Measurements from ENCODE around the gene SLC46A1. TPM values are rescaled to one million over a fixed set of nuclear protein-coding genes. Genes with fewer than 3 reads are reported as not detected.
"Not testable (repeated sequence)": the region's sequence is repeated elsewhere in the genome, so short reads cannot be mapped to it uniquely, and the experiment has no call there.

The SLC46A1 gene
- total RNA-seq, 2 donors from 2014 or later: 3.7 to 6.8 TPM

GRCh38 chr17:28433721-28434120, 27.7 kb upstream of the SLC46A1 start:
- no peaks in the 10 kb centered on the region for H3K9me3 ChIP-seq
- H3K4me3 ChIP-seq: no peak overlapping the region
- no peaks in the 10 kb centered on the region for H3K4me1 ChIP-seq
- no peaks in the 10 kb centered on the region for H3K27me3 ChIP-seq
- H3K27ac ChIP-seq: no peak overlapping the region
- no peak for DNase-seq (ENCODE audit: low spot score)
- TF ChIP-seq CTCF (IDR thresholded peaks at IDR 0.05): no peak
- H3K36me3 ChIP-seq: no peaks in the 10 kb centered on the region

- H3K4me1 ChIP-seq; H3K36me3 ChIP-seq; H3K4me3 ChIP-seq; H3K9me3 ChIP-seq; H3K27me3 ChIP-seq; H3K27ac ChIP-seq; DNase-seq (ENCODE audit: low spot score): not testable (repeated sequence)
These were observed 22.0 kb upstream of the SLC46A1 start for GRCh38 chr17:28427982-28428381.

DNA sequence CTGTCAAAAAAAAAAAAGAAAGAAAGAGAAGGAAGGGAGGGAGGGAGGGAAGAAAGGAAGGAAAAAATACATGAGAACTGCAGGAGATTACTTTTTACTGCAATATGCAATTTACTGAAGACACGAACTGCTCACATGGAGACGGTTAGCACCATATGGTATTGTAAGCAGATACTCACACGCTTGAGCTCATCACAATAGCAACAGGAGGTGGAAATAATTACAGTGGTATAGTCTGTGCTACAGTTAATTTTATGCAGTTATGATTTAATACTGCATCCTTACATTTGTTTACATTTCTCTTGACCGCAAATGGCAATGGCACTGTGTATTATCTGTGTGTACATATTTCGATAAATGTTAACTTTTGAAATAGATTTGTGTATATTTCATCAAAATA, 21.4 kb upstream of the SLC46A1 start:
- no peak overlapping the region for H3K27ac ChIP-seq
- H3K27me3 ChIP-seq: no peaks in the 10 kb centered on the region
- no peak for DNase-seq (ENCODE audit: low spot score)
- H3K9me3 ChIP-seq: no peaks in the 10 kb centered on the region
- H3K36me3 ChIP-seq: no peaks in the 10 kb centered on the region
- no peak overlapping the region for H3K4me3 ChIP-seq
- no peak for TF ChIP-seq CTCF (IDR thresholded peaks at IDR 0.05)
- no peaks in the 10 kb centered on the region for H3K4me1 ChIP-seq

- no peak overlapping the region for H3K4me3 ChIP-seq
- no peaks in the 10 kb centered on the region for H3K27me3 ChIP-seq
- H3K4me1 ChIP-seq: no peaks in the 10 kb centered on the region
- no peaks in the 10 kb centered on the region for H3K36me3 ChIP-seq
- H3K9me3 ChIP-seq: no peaks in the 10 kb centered on the region
- DNase-seq (ENCODE audit: low spot score): peak; percentile 56
- no peak for TF ChIP-seq CTCF (IDR thresholded peaks at IDR 0.05)
- H3K27ac ChIP-seq: no peak overlapping the region
These were observed 20.1 kb upstream of the SLC46A1 start for GRCh38 chr17:28426081-28426519.

GRCh38 chr17:28425206-28425605, 19.2 kb upstream of the SLC46A1 start:
- H3K27me3 ChIP-seq: no peaks in the 10 kb centered on the region
- H3K27ac ChIP-seq: no peak overlapping the region
- H3K4me1 ChIP-seq: no peaks in the 10 kb centered on the region
- H3K4me3 ChIP-seq: no peak overlapping the region
- no peak for DNase-seq (ENCODE audit: low spot score)
- no peaks in the 10 kb centered on the region for H3K9me3 ChIP-seq
- TF ChIP-seq CTCF (IDR thresholded peaks at IDR 0.05): no peak
- H3K36me3 ChIP-seq: no peaks in the 10 kb centered on the region

DNA sequence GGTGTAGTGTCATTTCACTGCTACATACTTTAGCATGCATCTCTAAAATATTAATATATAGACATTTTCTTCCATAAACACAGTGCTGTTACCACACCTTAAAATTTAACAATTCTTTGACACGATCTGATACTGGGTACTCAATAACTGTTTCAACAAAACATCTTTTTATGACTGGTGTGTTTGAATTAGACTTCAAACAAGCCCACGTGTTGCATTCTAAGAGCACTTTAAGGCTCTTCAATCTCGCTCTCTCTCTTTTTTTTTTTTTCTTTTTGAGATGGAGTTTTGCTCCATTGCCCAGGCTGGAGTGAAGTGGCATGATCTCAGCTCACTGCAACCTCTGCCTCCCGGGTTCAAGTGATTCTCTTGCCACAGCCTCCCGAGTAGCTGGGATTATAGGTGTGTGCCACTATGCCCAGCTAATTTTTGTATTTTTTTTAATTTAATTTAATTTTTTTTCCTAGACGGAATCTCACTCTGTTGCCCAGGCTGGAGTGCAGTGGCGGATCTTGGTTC, 15.8 kb upstream of the SLC46A1 start:
- H3K27me3 ChIP-seq: no peaks in the 10 kb centered on the region
- no peak overlapping the region for H3K4me3 ChIP-seq
- no peaks in the 10 kb centered on the region for H3K9me3 ChIP-seq
- no peak for TF ChIP-seq CTCF (IDR thresholded peaks at IDR 0.05)
- DNase-seq (ENCODE audit: low spot score): no peak
- peaks cover 0 to 3% of the 10 kb centered on the region in 2 donors for H3K4me1 ChIP-seq
- H3K36me3 ChIP-seq: no peaks in the 10 kb centered on the region
- no peak overlapping the region for H3K27ac ChIP-seq
